Upper lobe of left lung (tissue), 4 donors: ENCODE results near the gene PTPRN2.

Experiments
- POLR2A ChIP-seq, 4 donors: fragments of 450-650 bp; IDR thresholded peaks; one replicate each; pipeline ENCODE4 v1.5.1; 2016 to 2017; ENCODE audit warnings: antibody characterized with exemption in 4 of 4, mild to moderate bottlenecking in 2 of 4
- POLR2AphosphoS5 ChIP-seq, 2 donors: sonication (generic); formaldehyde crosslinking; IDR thresholded peaks; one replicate each; pipeline ENCODE4 v1.5.1; 2017; ENCODE audit warnings: antibody characterized with exemption in 2 of 2
- TF ChIP-seq, protein P1 (sequence below), 6 experiments: fragments of 450-650 bp in 4 of 6; fragments of 200-600 bp in 2 of 6; sonication (generic) in 2 of 6; IDR thresholded peaks; one replicate each; pipeline ENCODE4 v1.5.1; 2016 to 2019; ENCODE audit warnings: antibody characterized with exemption in 6 of 6

DNA sequence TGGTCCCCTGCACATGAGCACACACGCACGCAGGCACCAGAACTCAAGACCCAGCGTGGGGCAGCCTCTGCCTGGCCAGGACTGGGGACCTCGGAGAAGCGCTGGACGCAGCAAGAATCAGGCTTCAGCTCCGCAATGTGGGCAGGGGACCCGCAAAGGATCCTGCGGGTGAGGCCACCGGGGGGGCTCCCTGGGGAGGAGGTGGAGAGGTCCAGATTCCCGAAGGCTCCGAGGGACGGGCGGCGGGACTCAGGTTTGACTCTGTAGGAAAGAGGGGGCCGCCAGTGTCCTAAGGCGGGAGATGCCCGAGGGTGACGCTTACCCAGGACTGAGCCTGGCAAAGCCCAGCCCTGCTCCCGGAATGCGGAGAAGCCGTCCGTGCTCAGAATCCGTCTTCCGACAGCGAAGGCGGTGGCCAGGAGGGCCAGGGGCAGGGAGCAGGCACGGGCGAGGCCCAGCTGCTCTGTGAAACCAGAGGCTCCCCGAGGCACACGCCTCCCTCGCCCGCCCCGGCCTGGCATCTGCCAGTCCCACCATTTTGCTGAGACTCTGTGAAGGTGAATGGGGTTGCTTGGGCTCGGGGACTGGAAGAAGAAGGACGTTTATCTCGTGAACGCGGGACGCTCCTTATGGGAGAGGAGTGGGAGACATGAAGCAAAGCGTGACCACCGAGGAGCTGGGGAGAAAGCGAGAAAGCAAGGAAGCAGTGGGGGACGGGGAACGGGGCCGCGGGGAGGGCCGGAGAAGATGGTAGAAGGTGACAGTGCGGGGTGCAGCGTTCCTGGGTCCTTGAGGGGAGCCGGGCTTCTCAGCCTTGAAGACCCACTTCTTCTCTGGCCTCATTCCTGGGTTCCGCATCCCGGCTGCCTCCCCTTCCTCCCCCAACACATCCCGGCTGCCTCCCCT is 489.2 kb downstream of the PTPRN2 start:
- TF ChIP-seq, protein P1, sequence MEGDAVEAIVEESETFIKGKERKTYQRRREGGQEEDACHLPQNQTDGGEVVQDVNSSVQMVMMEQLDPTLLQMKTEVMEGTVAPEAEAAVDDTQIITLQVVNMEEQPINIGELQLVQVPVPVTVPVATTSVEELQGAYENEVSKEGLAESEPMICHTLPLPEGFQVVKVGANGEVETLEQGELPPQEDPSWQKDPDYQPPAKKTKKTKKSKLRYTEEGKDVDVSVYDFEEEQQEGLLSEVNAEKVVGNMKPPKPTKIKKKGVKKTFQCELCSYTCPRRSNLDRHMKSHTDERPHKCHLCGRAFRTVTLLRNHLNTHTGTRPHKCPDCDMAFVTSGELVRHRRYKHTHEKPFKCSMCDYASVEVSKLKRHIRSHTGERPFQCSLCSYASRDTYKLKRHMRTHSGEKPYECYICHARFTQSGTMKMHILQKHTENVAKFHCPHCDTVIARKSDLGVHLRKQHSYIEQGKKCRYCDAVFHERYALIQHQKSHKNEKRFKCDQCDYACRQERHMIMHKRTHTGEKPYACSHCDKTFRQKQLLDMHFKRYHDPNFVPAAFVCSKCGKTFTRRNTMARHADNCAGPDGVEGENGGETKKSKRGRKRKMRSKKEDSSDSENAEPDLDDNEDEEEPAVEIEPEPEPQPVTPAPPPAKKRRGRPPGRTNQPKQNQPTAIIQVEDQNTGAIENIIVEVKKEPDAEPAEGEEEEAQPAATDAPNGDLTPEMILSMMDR (IDR thresholded peaks at IDR 0.05): no peak
- no peak for TF ChIP-seq POLR2A (IDR thresholded peaks at IDR 0.05)
- TF ChIP-seq POLR2AphosphoS5 (IDR thresholded peaks at IDR 0.05): no peak
